Measurements from ENCODE around the gene BPIFB2.
"Not testable (repeated sequence)": the region's sequence is repeated elsewhere in the genome, so short reads cannot be mapped to it uniquely, and the experiment has no call there.

Gene BPIFB2, protein sequence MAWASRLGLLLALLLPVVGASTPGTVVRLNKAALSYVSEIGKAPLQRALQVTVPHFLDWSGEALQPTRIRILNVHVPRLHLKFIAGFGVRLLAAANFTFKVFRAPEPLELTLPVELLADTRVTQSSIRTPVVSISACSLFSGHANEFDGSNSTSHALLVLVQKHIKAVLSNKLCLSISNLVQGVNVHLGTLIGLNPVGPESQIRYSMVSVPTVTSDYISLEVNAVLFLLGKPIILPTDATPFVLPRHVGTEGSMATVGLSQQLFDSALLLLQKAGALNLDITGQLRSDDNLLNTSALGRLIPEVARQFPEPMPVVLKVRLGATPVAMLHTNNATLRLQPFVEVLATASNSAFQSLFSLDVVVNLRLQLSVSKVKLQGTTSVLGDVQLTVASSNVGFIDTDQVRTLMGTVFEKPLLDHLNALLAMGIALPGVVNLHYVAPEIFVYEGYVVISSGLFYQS

DNA sequence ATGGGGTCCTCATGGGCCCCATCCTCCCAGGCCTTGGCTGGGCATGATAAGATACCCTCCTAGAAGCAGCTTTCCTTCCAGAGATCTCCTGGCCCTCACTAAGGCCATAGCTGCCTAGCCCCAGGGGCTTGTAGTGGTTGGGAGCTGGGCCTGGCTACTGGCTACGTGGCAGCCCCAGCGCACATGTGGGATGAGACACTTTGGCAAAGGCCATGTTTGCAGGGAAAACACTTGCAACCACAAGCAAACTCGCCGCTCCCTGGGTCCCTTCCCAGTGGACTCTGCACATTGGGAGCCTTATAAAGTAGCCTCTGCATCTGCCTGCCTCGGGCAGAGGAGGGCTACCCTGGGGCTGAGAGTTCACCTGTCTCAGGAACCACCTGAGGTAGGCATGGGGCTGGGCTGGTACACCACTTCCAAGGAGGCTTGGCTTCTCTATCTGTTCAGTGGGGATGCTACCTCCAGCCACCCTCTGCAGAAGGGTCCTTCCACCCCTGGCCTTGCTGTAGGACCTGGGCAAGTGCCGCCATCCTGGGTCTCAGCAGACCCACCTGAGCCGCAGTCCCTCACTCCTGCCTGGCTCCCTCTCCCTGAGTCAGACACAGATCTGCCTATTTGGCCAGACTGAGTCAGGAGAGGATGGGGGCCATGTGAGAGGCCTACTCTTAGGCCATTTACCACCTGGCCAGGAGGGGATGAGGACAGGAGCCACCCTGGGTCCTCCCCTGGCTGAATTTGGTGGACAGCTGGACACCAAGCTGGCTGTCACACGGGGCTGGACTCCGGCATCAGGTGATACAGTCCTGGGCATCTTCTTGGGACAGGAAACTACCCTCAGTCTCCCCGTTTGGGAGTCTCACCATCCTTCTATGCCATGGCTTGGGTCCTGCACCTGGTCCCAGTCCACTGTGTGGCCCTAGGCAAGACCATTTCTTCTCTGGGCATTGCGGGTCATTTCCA, at the start of gene BPIFB2:
Gene BPIFB2, plus strand, starts transcription at position 329 of the 960 bp plus-strand sequence. CDS start 871 bp downstream, outside the sequence.
- no peak for DNase-seq (ENCODE audit: low read depth)

DNA sequence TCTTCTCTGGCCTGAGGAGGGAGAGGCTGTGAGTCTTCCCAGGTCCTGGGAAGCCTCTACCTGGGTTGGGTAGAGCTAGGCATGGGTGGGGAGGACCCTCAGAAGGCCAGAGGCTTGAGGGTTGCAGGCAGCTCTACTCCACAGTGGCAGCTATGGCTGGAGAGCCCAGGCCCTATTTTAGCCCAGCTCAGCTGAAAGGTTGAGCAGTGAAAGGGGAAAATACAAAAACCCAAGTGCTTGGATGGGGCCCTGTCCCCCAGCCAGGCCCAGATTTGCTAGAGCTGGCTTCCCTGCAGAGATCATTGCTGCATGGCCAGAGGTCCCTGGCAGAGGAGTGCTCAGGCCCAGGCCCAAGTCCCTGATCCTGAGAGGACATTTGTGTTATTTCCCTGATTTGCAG, 48.9 kb upstream of the BPIFB2 start:
- no peak for DNase-seq (ENCODE audit: low read depth)

DNA sequence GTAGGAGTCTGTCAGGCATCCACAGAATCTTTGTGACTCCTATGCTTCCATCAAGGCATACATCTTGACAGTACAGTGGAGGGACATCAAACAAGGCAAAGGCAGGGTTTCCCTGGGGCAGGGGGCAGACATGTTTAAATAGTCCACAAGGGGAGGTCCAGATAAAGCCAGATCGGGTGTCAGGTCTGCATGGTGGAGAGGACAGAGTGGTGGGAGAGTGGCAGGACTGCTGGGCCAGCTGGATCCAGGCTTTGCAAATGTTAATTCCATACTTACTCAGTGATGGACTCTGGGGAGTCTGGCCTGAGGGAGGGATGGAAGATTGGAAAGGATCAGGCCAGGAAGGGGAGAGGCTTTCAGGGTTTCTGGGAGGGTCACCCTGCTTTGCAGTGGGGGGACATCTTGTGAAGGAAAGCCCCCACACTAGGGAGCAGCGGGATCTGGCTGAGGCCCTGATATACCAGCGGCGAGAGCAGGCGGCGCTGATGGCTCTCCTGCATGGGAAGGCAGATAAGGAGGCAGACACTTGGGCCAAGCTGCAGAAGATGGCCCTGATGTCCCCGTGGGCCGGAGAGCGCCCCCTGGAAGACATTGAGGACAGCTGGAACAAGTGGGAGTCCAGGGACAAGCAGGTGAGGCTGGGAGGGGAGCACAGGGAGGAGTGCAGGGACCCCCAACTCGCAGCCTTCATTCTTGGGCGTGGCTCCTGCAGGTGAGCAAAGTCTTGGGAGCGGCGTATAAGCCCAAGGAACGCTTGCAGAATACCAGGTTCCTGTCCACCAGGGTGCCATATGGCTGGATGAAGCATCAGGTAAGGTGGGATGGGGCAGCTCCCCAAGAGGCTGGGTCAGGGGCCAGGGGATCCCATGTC, 47.9 kb upstream of the BPIFB2 start:
- no peak for DNase-seq (ENCODE audit: low read depth)

DNA sequence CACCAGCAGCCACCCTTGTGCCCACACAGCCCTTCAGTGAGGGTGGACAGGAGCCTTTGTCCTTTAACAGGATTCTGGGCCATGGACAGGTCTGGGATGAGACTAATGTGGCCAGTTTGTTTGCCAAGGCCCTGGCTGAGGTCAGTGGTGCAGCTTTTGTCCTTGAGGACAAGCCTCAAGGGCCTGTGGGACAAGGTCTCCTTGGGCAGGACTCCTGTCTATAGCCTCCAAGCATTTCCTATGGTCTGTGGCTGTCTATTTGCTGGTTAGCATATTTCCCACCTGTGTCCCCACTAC, 47.3 kb upstream of the BPIFB2 start:
- no peak for DNase-seq (ENCODE audit: low read depth)

DNA sequence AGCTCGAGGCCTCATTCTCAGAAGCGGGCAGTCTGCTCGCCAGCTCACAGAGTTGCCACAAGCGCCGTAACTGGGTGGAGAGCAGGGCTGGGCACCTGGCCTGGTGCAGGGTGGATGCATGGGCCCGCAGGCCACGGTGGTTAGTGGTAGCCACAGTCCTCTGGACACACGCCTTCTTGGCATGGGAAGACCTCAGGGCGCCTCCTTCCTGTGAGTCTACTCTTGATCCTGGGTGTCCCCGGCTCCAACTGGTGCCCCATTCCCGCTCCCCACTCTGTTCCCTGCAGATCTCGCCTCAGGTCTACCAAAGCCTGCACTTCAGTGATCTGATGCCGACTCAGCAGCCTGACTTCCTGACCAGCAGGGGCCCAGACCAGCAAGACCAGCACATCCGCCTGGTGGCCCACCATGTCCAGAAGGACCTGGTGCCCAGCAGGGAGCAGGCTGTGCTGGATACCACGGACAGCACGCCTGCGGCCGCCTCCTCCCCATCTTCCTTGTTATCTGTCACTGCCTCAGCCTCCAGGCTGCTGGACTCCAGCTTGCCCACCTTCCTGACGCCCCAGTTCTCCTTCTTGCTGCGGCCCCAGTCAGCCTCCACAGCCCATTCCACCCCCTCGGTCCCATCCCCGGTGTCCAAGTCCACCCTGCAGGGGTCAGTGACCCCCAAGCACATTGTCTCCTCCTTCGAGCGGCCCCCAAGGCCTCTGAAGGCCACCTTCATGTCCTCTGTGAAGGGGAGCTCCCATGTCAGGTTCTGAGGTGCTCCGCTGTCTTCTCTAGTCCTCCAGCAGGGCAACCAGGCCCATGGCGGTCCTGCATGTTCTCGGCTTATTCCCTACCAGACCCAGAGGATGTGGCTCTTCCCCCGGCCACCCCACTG, 46.4 kb upstream of the BPIFB2 start:
- no peak for DNase-seq (ENCODE audit: low read depth)

DNA sequence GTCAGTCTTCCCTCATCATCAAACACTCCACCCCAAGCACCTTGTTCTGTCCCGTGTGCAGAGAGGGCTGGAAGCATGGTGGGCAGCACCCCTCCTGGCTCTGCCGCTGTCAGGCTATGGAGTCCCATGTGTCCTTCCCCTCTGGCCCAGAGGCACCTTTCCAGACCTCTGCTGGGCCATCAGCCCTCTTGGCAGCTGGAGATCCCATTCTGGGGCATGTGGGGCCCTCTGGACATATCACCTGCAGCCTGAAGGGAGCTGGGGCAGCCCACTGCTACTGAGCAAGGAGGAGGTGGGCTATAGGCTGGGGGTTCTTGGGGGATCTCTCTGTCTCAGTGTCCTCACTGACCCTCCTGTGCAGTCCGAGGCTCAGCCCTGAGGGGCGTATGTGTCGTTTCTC, 45.5 kb upstream of the BPIFB2 start:
- no peak for DNase-seq (ENCODE audit: low read depth)

DNA sequence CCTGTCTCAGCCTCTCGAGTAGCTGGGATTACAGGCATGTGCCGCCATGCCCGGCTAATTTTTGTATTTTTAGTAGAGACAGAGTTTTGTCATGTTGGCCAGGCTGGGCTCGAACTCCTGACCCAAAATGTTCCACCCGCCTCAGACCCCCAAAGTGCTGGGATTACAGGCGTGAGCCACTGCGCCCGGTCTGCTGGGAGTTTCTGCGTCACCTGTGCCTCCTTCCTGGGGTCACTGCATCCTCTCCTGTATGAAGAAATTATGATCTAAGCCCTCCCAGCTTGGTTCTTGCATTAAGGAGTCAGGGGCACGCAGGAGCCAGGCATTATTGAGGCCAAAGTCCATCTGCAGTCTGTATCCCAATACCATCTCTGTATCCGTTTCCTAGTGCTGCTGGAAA, 44.9 kb upstream of the BPIFB2 start:
- DNase-seq (ENCODE audit: low read depth), result not testable (repeated sequence)

DNA sequence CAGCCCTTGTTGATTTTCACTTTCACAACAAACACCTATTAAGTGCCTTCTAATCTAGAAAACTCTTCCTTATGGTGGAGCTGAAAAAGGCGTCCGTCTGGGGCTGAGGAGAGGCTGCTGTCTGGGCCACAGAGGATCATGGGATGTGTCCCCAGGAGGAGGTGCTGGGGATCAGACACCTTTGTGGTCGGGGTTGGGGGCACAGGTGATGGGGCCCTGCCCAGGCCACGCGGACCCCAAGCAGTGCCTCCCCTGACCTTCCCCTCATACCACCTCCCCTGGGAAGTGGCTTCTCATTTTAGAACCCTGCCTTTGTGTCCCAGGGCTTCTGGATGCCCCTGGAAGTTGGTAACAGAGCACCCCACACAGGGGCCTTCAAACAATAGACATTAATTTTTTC, 44.3 kb upstream of the BPIFB2 start:
- no peak for DNase-seq (ENCODE audit: low read depth)

DNA sequence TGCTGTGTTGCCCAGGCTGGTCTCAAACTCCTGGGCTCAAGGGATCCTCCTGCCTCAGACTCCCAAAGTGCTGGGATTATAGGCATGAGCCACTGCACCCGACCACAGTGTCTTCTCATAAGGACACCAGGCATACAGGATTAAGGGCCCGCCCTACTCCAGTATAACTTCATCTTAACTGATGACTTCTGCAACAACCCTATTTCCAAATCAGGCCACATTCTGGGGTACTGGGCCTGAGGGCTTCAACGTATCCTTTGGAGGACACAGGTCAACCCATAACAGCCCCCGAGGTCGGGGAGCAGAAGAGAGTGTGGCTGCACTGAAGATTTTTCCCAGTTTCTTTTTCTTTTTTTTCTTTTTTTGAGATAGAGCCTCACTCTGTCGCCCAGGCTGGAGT, 42.9 kb upstream of the BPIFB2 start:
- DNase-seq (ENCODE audit: low read depth), result no peak

DNA sequence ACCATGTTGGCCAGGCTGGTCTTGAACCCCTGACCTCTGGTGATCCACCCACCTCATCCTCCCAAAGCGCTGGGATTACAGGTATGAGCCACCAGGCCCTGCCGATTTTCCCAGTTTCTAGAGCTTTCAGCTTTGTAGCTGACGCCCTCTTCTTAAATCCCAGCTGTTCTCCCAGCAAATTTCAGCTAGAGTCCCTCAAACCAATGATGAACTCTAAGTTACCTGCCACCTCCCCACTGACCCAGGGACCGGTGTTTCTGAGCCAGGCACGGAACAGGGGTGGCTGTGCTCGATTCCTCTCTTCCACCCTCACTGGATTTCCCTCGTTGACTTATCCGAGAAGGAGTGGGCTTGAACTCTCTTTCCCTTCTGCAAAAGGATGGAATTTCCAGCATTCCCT, 42.4 kb upstream of the BPIFB2 start:
- DNase-seq (ENCODE audit: low read depth), result no peak

DNA sequence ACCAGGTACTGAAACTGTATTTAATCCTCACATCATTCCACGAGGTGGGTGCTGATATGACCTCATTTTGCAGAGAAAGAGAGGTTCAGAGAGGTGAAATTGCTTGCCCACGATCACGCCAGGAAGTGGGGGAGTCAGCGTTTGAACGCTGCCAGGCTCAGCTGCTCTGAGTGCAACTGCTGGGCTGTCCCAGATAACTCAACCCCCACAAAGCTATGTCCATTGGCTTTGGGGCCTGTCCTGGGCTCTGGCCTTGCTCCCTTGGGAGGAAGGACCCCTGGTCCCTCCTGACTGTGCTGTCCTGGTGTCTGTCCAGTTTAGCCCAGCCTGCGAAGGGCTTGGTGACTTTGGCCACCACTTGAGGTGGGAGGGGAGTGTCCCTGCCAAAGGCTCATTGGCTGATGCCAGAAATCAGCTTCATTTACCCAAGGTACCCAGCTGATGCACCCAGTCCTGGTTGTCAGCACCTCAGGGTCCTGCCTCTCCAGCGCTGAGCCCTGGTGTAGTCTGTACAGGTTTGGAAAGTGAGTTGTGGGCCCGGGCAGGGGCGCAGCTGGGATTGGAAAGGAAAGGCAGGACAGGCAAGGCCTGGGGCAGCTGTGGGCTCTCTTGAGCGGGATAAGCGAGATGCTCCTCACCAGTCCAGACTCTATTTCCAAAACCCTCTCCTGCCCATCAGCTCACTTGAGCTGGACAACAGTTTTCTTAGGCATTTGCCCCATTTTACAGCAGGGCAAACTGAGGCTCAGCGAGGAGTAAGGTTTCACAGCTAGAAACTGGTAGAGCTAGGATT, 41.7 kb upstream of the BPIFB2 start:
- no peak for DNase-seq (ENCODE audit: low read depth)

DNA sequence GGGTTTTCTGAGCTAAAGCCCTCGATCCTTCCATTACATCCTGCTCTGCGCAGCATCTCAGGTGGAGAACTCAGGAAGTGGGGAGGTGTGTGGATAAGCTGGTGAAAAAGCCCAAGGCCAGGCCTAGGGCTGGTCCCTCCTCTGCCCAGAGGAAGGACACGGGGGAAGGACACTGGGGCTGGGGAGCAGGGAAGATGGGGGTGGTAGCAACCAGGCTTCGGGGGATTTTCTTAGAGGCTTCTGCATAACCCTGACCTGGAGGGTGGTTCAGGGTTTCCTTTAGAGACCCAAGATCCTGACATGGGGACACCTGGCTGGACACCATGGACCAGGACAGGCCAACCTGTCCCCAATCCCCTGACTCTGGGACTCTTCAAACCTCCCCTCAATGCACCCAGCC, 41.1 kb upstream of the BPIFB2 start:
- DNase-seq (ENCODE audit: low read depth), result no peak

DNA sequence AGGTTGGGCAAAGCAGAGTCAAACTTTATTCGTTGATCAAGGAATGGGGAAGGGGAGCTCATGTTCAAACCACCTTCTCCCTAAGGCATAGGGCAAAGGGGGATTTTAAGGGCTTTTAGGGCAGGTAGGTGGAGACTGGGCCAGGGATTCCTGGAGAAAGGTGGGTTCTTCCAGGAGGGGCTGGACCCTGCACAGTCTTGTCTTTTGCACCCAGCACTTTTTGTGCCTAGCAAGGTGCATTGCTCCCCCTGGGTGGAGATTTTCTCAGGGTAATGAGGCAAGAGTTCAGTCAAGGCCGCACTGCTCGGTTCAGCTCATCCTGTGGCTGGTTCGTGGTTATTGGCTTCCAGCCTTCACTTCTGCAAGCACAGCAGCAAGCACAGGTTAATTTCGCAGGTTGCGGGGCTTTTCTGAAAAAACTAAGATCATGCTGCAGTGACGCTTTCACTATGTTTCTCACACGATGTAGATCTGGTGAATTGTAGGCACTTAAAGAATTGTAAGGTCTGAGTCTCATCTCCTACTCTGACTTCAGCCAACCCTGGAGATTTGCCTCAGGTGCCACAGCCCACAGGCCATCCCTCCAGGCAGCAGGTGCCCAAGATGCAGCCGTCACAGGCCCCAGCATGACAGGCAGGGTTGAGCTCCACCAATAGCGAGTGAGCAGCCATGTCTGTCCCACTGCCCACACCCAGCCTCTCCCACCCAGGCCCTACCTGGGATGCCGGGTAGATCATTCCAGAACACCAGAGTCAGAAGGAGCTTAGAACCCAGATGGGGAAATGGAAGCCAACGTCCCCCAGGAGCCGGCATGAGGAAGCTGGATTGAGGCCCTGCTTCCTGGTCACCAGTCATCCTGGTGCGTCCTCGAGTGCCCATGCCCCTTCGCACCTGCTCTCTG, 40.4 kb upstream of the BPIFB2 start:
- DNase-seq (ENCODE audit: low read depth), result no peak

DNA sequence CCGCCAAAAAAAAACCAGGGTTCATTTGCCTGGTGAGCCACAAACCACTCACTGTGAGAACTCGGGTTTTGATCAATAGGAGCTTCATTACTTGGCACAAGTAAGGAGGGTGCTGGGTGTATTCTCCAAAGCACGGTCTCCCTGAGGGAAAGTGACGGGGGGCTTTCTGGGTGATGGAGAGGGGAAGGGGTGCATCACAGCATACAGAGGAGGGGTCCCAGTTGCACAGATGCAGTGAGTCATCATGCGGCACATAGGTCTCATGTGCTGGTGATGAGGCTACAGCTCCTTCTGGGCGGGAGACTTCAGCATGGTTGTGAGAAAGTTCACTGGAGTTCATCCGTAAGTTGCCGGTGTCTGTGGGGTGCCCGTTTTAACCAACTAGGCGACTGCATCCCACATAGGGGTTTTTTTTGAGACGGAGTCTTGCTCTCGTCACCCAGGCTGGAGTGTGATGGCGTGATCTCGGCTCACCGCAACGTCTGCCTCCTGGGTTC, 39.5 kb upstream of the BPIFB2 start:
- DNase-seq (ENCODE audit: low read depth), result no peak

DNA sequence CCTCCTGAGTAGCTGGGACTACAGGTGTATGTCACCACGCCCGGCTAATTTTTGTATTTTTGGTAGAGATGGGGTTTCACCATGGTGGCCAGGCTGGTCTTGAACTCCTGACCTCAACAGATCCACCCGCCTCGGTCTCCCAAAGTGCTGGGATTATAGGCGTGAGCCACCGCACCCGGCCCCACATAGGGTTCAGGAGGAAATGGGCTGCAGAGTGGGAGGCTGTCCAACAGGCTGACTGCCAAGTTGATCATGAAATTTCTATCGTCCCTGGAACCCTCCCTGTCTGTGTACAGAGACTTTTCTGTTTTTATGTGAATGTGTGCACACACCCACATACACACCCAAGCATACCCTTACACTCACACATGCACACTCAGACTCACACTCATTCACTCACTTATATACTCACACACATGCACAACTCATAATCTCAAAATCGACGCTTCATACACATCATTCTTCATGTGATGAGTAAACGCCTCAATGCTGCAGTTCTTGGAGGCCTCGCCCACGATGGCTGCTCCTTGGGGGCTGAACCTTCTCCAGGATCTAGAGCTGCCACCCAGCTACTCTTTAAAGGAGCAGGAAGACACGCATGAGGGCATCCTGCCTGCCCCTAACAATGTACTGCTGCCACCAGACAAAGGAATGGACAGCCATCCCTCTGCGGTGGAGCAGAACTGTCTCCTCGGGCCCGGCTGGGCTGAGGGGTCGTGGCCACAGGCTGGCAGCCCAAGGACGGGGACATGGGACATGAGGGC, 38.8 kb upstream of the BPIFB2 start:
- no peak for DNase-seq (ENCODE audit: low read depth)

DNA sequence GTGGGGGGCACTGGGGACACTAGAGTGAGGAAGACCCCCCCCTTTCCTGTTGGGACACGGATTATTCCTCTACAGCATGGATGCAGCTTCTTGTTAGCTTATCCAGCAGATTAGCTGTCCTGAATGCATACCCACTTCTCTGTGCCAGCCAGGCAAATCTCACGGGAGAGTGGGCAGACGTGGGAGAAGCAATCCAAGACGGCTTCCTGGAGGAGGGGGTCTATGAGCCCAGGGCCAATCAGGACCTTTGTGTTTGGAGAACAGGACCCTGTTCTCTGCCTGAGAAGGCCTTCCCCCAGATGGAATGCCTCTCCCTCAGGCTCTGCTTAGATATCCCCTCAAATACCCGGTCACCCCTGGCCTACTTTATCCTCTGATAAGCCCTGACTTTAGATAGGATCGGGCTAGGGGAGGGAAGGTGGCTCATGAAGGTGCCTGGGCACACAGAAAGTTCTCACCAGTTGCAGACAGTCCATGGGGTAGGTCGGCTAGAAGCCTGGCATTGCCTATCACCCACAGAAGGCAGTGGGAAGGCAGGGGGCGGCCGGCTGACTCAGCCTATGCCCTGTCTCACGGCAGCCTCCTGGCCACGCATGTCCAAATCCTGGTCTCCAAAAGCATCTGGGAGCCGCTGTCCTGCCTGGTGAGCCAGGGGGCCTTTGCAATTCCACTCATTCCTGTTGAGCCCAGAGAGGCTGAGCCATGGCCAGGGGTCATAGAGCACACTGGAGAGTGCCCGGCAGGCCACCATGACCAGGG, 38.0 kb upstream of the BPIFB2 start:
- no peak for DNase-seq (ENCODE audit: low read depth)

DNA sequence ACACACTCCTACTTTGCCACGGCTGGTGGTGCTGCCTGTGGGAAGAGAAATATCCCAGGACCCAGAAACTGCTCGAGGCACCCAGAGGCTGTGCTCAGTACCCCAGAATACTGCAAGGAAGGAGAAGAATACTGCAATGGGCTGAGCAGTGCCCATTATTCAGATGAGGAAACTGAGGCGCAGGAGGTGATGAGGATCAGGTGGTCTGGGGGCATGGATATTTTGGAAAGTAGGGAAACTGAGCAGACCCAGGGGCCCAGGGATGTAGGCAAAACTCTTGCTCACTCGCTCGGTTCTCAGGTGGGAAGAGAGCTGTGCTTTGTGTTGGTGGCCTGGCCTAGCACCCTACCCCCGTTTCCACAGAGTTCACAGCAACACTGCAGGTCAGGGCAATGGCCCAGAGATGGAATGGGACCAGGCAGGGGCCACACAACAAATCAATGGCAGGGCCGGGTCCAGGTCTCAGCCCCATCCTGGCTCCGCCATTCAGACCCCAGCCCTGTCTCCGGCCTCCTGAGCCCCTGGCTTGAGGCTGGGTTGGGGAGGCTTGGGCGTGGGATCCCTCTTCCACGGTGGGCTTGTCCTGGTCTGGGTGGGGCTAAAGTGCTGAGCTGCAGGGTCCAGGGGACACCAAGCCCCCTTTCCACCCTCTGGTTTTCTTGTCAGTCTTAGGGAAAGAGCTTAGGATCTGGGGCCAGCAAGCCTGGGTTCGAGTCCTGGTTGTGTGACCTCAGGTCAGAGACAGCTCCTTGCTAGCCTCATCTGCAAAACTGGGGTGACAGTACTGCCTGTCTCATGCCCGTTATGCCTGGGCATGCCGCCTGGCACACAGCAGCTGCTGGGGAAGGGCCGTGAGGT, 37.2 kb upstream of the BPIFB2 start:
- no peak for DNase-seq (ENCODE audit: low read depth)
